Measurements from ENCODE around the gene TRIP13.

GRCh38 chr5:872301-872700 is 20.4 kb upstream of the TRIP13 start:
- no peak for TF ChIP-seq ELK1 (CRISPR knock-in tag; IDR thresholded peaks at IDR 0.05)
- no peak for TF ChIP-seq GATAD2A (IDR thresholded peaks at IDR 0.05)
- TF ChIP-seq ETV1 (tag; conservative IDR thresholded peaks at IDR 0.05; ENCODE audit: low read depth), result no peak
- no peak for TF ChIP-seq MYNN (IDR thresholded peaks at IDR 0.05)
- TF ChIP-seq MYNN (CRISPR knock-in tag; IDR thresholded peaks at IDR 0.05), result no peak
- no peak for TF ChIP-seq CREB1 (IDR thresholded peaks at IDR 0.05)
- no peak for TF ChIP-seq CREB1 (CRISPR knock-in tag; IDR thresholded peaks at IDR 0.05)
- no peak for TF ChIP-seq ZNF609 (CRISPR knock-in tag; IDR thresholded peaks at IDR 0.05; ENCODE audit: borderline replicate concordance)
- TF ChIP-seq POLR2A (conservative IDR thresholded peaks at IDR 0.05), result no peak
- TF ChIP-seq ZNF449 (CRISPR knock-in tag; IDR thresholded peaks at IDR 0.05), result no peak
- TF ChIP-seq CTCF (IDR thresholded peaks at IDR 0.05 in 2 of 3, conservative IDR thresholded peaks at IDR 0.05 in 1 of 3; ENCODE audit: insufficient read depth in 2 of 3, low read depth in 1 of 3, low read length in 3 of 3), result no peak

Data from K562 (cell line).